Testis (tissue), 3 donors: ENCODE measurements around the gene SLC6A6. TPM values are rescaled to one million over a fixed set of nuclear protein-coding genes. Genes with fewer than 3 reads are reported as not detected.

Experiments
- DNase-seq: peaks from one replicate; pipeline ENCODE4 v3.0.0-alpha.2; 2019
- H3K27ac ChIP-seq, 2 donors: fragments of 200-600 bp; sonication (generic); one replicate each; pipeline ENCODE4 v1.5.1; 2019
- H3K27me3 ChIP-seq: fragments of 200-600 bp; sonication (generic); one replicate; pipeline ENCODE4 v1.5.1; 2019
- H3K36me3 ChIP-seq: fragments of 200-600 bp; sonication (generic); one replicate; pipeline ENCODE4 v1.5.1; 2017; ENCODE audit warnings: low read depth; ENCODE audit errors: missing control alignments
- H3K4me1 ChIP-seq: fragments of 200-600 bp; sonication (generic); one replicate; pipeline ENCODE4 v1.5.1; 2019
- H3K4me3 ChIP-seq, 2 donors: fragments of 200-600 bp; sonication (generic); one replicate each; pipeline ENCODE4 v1.5.1; 2017 to 2019
- H3K9me3 ChIP-seq: fragments of 200-600 bp; sonication (generic); one replicate; pipeline ENCODE4 v1.5.1; 2017
- CTCF ChIP-seq, 3 experiments: fragments of 450-650 bp in 2 of 3; fragments of 200-600 bp in 1 of 3; sonication (generic) in 1 of 3; IDR thresholded peaks; one replicate each; pipeline ENCODE4 v1.5.1; 2016 to 2019; ENCODE audit warnings: antibody characterized with exemption in 3 of 3, mild to moderate bottlenecking in 2 of 3, moderate library complexity in 1 of 3
- POLR2A ChIP-seq: fragments of 450-650 bp; IDR thresholded peaks from one replicate; pipeline ENCODE4 v1.6.1; 2017; ENCODE audit warnings: antibody characterized with exemption, mild to moderate bottlenecking, moderate library complexity
- WGBS, 2 donors: methylation state at CpG; one replicate each; pipeline ENCODE4 v1.1.5; 2018; 5-methylcytosine and 5-hydroxymethylcytosine counted together
- intact Hi-C: fragments of 100-400 bp; cut with DNase I; formaldehyde crosslinking; loops from one replicate; pipeline ENCODE4 v1.15.1; 2023; ENCODE audit warnings: low total_unique reads
- polyA plus RNA-seq: library from polyadenylated mRNA; stranded (reverse); fragments of 350-450 nt; fragmentation: Illumina TruSeq; extraction: RNeasy Lipid Tissue Mini Kit (QIAGEN cat#74804); gene quantifications from one replicate; pipeline ENCODE4 v1.2.3, GENCODE V29; 2014; ENCODE audit warnings: low read depth, low replicate concordance; ENCODE audit not compliant: insufficient read depth
- total RNA-seq, 2 donors: library from RNA; depleted of rRNA; stranded (reverse); fragments of >200 nt; gene quantifications; one replicate each; pipeline ENCODE4 v1.2.3, GENCODE V29; 2016

The SLC6A6 gene
- total and polyA plus RNA-seq, 3 donors from 2014 or later, result 9.7 to 14.9 (median 13.7) TPM

DNA sequence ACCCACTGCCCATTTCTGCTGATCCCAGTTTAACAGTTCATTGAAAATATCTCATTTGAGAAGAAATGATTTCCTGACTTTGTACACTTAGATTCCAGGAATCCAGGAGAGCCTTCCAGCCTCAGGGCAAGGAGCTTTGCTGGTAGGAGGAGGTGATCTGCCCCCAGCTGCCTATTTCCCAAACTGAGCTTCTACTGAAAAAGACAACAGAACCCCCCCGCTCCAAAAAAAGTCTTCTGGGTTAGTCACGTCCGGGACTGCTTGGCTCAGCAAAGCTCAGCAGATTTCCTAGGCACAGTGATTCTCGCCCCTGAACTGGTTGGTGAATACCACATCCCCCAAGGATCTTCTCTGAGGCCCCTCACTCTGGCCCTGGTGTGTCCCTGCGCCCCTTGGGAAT, 13.1 kb downstream of the SLC6A6 start:
- DNase-seq, result no peak
- H3K4me1 ChIP-seq, result peaks cover 14% of the 10 kb centered on the region
- no peak overlapping the region for H3K27ac ChIP-seq
- no peaks in the 10 kb centered on the region for H3K36me3 ChIP-seq
- intact Hi-C loops, result no loop called here
- no peaks in the 10 kb centered on the region for H3K27me3 ChIP-seq
- H3K9me3 ChIP-seq, result no peaks in the 10 kb centered on the region
- WGBS, 2 donors, result 89 to 91% methylated on average over 4 to 5 of the region's 5 CpGs
- no peak overlapping the region for H3K4me3 ChIP-seq
- TF ChIP-seq CTCF (IDR thresholded peaks at IDR 0.05) (no peak), POLR2A (no peak)

DNA sequence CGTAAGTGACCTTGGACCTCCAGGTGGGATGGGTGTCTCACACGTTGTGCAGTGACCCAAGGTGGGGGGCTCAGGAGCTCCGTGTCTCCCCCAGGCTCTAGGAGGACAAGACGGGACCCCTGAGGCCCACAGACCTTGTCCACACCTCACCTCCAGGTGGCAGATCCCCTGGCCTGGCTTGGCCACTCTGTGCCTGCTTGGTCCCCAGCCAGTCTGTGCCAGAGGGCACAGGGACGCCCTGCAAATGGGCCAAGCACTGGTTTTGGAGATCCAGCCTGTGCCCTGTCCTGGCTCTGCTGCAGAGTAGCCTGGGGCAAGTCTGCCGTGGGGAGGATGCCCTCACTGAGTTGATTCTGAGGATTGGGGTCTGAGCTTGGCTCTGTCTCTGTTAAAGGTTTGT, 14.0 kb downstream of the SLC6A6 start:
- H3K27me3 ChIP-seq, result no peaks in the 10 kb centered on the region
- H3K9me3 ChIP-seq, result no peaks in the 10 kb centered on the region
- peaks cover 14% of the 10 kb centered on the region for H3K4me1 ChIP-seq
- no peak overlapping the region for H3K27ac ChIP-seq
- no peak for DNase-seq
- H3K36me3 ChIP-seq, result no peaks in the 10 kb centered on the region
- intact Hi-C loops, result no loop called here
- H3K4me3 ChIP-seq, result no peak overlapping the region
- 81 to 87% methylated on average over 4 to 6 of the region's 6 CpGs for WGBS, 2 donors
- TF ChIP-seq POLR2A (no peak), CTCF (IDR thresholded peaks at IDR 0.05) (no peak)

DNA sequence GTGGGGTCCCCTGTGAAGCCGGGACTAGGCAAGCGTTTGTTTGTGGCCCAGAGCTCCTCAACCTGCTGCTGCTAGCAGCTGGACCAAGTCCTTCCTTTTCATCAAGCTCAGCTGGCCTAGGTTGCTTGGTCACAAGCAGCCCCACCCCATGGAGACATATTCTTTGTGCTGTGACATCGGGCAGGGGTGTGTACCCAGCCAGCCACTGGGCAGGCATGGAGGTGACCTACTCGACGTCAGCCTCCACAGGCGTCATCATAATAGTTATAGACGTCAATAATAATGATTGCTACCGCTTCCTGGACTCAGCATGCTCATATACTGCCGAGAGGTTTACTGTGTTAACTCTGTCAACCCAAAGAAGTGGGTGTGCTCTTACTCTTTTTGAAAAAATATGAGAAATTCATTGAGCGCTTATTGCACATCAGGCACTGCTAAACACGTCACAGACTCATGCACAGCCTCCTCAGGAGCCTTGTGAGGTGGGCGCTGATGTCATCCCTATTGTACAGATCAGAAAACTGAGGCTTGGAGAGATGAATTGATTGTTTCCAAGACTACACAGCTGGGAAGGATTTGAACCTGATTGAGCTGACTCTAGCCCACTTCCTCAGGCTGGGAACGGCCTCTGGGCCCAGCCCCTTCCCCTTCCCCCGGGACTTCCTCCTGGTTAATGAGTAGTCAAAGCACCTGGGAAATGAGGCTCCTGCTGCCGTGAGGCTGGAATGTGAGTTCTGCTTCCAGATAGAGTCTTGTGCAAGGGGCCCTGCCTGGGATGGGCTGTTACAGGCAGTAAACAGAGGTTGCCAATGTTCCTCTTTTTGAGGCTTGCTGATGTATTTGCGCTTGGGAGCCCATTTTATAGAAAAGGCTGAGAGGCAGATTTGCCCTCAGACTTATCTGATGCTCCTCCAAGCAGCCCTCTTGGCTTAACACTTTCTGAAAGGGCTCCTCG, 16.2 kb downstream of the SLC6A6 start:
- no peaks in the 10 kb centered on the region for H3K36me3 ChIP-seq
- peaks cover under 1% of the 10 kb centered on the region for H3K4me1 ChIP-seq
- intact Hi-C loops, result no loop called here
- no peaks in the 10 kb centered on the region for H3K27me3 ChIP-seq
- H3K4me3 ChIP-seq, result no peak overlapping the region
- 85 to 92% methylated on average over 16 to 17 of the region's 17 CpGs for WGBS, 2 donors
- H3K9me3 ChIP-seq, result no peaks in the 10 kb centered on the region
- TF ChIP-seq CTCF (IDR thresholded peaks at IDR 0.05), result no peak
- TF ChIP-seq POLR2A, result no peak
- DNase-seq, result no peak
- H3K27ac ChIP-seq, result no peak overlapping the region

- intact Hi-C loops, result loop anchor here (10.0 kb wide), 1 partner anchor 1337 kb away; no protein-coding TSS in a partner anchor
- DNase-seq, result no peak
- Histone ChIP-seq H3K27ac (no peak overlapping the region), H3K9me3 (no peaks in the 10 kb centered on the region), H3K4me1 (no peaks in the 10 kb centered on the region), H3K27me3 (no peaks in the 10 kb centered on the region), H3K4me3 (no peak overlapping the region), H3K36me3 (no peaks in the 10 kb centered on the region)
- no peak for TF ChIP-seq CTCF (IDR thresholded peaks at IDR 0.05)
- no peak for TF ChIP-seq POLR2A
- 91 to 94% methylated on average over 14 of the region's 14 CpGs for WGBS, 2 donors
Observed at GRCh38 chr3:14422016-14422963, 19.9 kb downstream of the SLC6A6 start.
